Liver (tissue), 9 donors: ENCODE results near the gene IRAK1BP1. TPM values are rescaled to one million over a fixed set of nuclear protein-coding genes. Genes with fewer than 3 reads are reported as not detected.
"Not testable (repeated sequence)": the region's sequence is repeated elsewhere in the genome, so short reads cannot be mapped to it uniquely, and the experiment has no call there.

Experiments
- DNase-seq: peaks from one replicate; pipeline ENCODE4 v3.0.0-alpha.2; 2017; ENCODE audit warnings: low spot score
- H3K27ac ChIP-seq, 2 donors: one replicate each; pipeline ENCODE4 v1.7.0; 2013; ENCODE audit warnings: inconsistent platforms in 2 of 2, low read length in 2 of 2, control low read depth in 1 of 2, low read depth in 1 of 2, mild to moderate bottlenecking in 1 of 2
- H3K27me3 ChIP-seq, 4 donors: one replicate each; pipeline versions ENCODE4 v1.6.1 to v1.7.0; 2013; ENCODE audit warnings: low read length in 3 of 4, inconsistent platforms in 1 of 4, mild to moderate bottlenecking in 1 of 4, moderate library complexity in 1 of 4; ENCODE audit not compliant: control insufficient read depth in 4 of 4, insufficient read depth in 4 of 4
- H3K36me3 ChIP-seq, 4 donors: one replicate each; pipeline versions ENCODE4 v1.6.1 to v1.7.0; 2013; ENCODE audit warnings: low read length in 3 of 4, mild to moderate bottlenecking in 3 of 4, low read depth in 1 of 4, moderate library complexity in 1 of 4; ENCODE audit not compliant: control insufficient read depth in 4 of 4, insufficient read depth in 3 of 4
- H3K4me1 ChIP-seq, 4 donors: one replicate each; pipeline versions ENCODE4 v1.6.1 to v1.7.0; 2013; ENCODE audit warnings: low read length in 3 of 4, mild to moderate bottlenecking in 3 of 4, moderate library complexity in 1 of 4; ENCODE audit not compliant: control insufficient read depth in 4 of 4, insufficient read depth in 4 of 4
- H3K4me3 ChIP-seq, 3 donors: one replicate each; pipeline versions ENCODE4 v1.6.1 to v1.7.0; 2013; ENCODE audit warnings: low read length in 3 of 3, control low read depth in 1 of 3, low read depth in 1 of 3, mild to moderate bottlenecking in 1 of 3
- H3K9ac ChIP-seq, 2 donors: one replicate each; pipeline ENCODE4 v1.7.0; 2013; ENCODE audit warnings: low read length in 2 of 2, mild to moderate bottlenecking in 2 of 2, moderate library complexity in 2 of 2, control low read depth in 1 of 2, low read depth in 1 of 2
- H3K9me3 ChIP-seq, 4 donors: one replicate each; pipeline versions ENCODE4 v1.6.1 to v1.7.0; 2013; ENCODE audit warnings: low read length in 3 of 4; ENCODE audit not compliant: control insufficient read depth in 4 of 4
- ATF3 ChIP-seq: IDR thresholded peaks from 2 replicates; pipeline ENCODE4 v1.6.1; 2016; ENCODE audit warnings: antibody characterized with exemption
- CTCF ChIP-seq: fragments of 150-350 bp; IDR thresholded peaks from 2 replicates; pipeline ENCODE4 v1.5.1; 2017; ENCODE audit warnings: improper control_type of control experiment, low read depth, low read length; ENCODE audit not compliant: missing input control
- EGR1 ChIP-seq, 2 donors: IDR thresholded peaks; 2 replicates each; pipeline ENCODE4 v1.6.1; 2016 to 2018; ENCODE audit warnings: antibody characterized with exemption in 2 of 2, low read depth in 2 of 2
- FOXA1 ChIP-seq: IDR thresholded peaks from 2 replicates; pipeline ENCODE4 v1.6.1; 2016; ENCODE audit warnings: antibody characterized with exemption
- FOXA2 ChIP-seq: IDR thresholded peaks from 2 replicates; pipeline ENCODE4 v1.6.1; 2016; ENCODE audit warnings: antibody characterized with exemption
- GABPA ChIP-seq, 2 donors: IDR thresholded peaks in 1 of 2; conservative IDR thresholded peaks in 1 of 2; 2 replicates each; pipeline ENCODE4 v1.6.1; 2016; ENCODE audit warnings: antibody characterized with exemption in 2 of 2, mild to moderate bottlenecking in 1 of 2, moderate library complexity in 1 of 2
- HNF4A ChIP-seq, 2 donors: conservative IDR thresholded peaks; 2 replicates each; pipeline ENCODE4 v1.6.1; 2016; ENCODE audit warnings: antibody characterized with exemption in 2 of 2, mild to moderate bottlenecking in 2 of 2
- HNF4G ChIP-seq: IDR thresholded peaks from 2 replicates; pipeline ENCODE4 v1.6.1; 2016; ENCODE audit warnings: antibody characterized with exemption
- JUND ChIP-seq, 2 donors: IDR thresholded peaks; 2 replicates each; pipeline ENCODE4 v1.6.1; 2016; ENCODE audit warnings: antibody characterized with exemption in 2 of 2
- MAX ChIP-seq: IDR thresholded peaks from 2 replicates; pipeline ENCODE4 v1.6.1; 2016; ENCODE audit warnings: antibody characterized with exemption
- NR2F2 ChIP-seq: IDR thresholded peaks from 2 replicates; pipeline ENCODE4 v1.6.1; 2016; ENCODE audit warnings: antibody characterized with exemption
- RAD21 ChIP-seq, 2 donors: IDR thresholded peaks; 2 replicates each; pipeline ENCODE4 v1.6.1; 2016; ENCODE audit warnings: antibody characterized with exemption in 2 of 2, mild to moderate bottlenecking in 2 of 2
- RXRA ChIP-seq, 2 donors: IDR thresholded peaks; 2 replicates each; pipeline ENCODE4 v1.6.1; 2017 to 2018; ENCODE audit warnings: antibody characterized with exemption in 2 of 2, mild to moderate bottlenecking in 1 of 2
- SP1 ChIP-seq: IDR thresholded peaks from 2 replicates; pipeline ENCODE4 v1.6.1; 2018; ENCODE audit warnings: antibody characterized with exemption, mild to moderate bottlenecking
- TAF1 ChIP-seq: conservative IDR thresholded peaks from 2 replicates; pipeline ENCODE4 v1.6.1; 2016; ENCODE audit warnings: antibody characterized with exemption, mild to moderate bottlenecking
- YY1 ChIP-seq: IDR thresholded peaks from 2 replicates; pipeline ENCODE4 v1.6.1; 2016; ENCODE audit warnings: antibody characterized with exemption, mild to moderate bottlenecking
- WGBS: extraction: QIAGEN DNeasy Blood & Tissue Kit; methylation state at CpG from one replicate; pipeline ENCODE4 v1.1.7; 2013; 5-methylcytosine and 5-hydroxymethylcytosine counted together
- polyA plus RNA-seq, 2 donors: library from polyadenylated mRNA; stranded (reverse) in 1 of 2; unstranded in 1 of 2; fragments of 200-250 nt in 1 of 2; fragments of >200 nt in 1 of 2; fragmentation: Nextera tagmentation in 1 of 2; extraction: Ambion mirVana in 1 of 2; gene quantifications; one replicate each; pipeline versions ENCODE4 v1.2.1 to v1.2.3, GENCODE V29; 2013 to 2015
- total RNA-seq, 2 donors: library from RNA; depleted of rRNA; stranded (reverse); fragments of >200 nt; gene quantifications; one replicate each; pipeline ENCODE4 v1.2.3, GENCODE V29; 2014
- TF ChIP-seq, protein P1 (sequence below): IDR thresholded peaks from 2 replicates; pipeline ENCODE4 v1.6.1; 2016; ENCODE audit warnings: antibody characterized with exemption, mild to moderate bottlenecking
- TF ChIP-seq, protein P2 (sequence below): IDR thresholded peaks from 2 replicates; pipeline ENCODE4 v1.6.1; 2016; ENCODE audit warnings: antibody characterized with exemption
- donor health status: healthy.
- donor health status: healthy.
- donor health status: healthy.
- donor health status: healthy.
- donor health status: healthy.

The IRAK1BP1 gene
- total and polyA plus RNA-seq, 4 donors = 0.46 to 2.2 (median 0.77) TPM

DNA sequence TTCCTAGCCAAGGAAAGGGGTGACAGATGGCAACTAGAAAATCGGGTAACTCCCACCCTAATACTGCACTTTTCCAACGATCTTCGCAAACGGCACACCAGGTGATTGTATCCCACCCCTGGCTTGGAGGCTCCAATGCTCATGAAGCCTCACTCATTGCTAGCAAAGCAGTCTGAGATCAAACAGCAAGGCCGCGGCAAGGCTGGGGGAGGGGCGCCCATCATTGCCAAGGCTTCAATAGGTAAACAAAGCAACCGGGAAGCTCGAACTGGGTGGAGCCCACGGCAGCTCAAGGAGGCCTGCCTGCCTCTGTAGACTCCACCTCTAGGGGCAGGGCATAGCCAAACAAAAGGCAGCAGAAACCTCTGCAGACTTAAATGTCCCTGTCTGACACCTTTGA lies 53.8 kb downstream of the IRAK1BP1 start:
- H3K4me1 ChIP-seq, H3K27ac ChIP-seq, H3K4me3 ChIP-seq, H3K9ac ChIP-seq, H3K36me3 ChIP-seq, H3K27me3 ChIP-seq, DNase-seq, H3K9me3 ChIP-seq: not testable (repeated sequence)
- 92% methylated on average over 10 of the region's 10 CpGs for WGBS

GRCh38 chr6:78925317-78925716 lies 58.0 kb downstream of the IRAK1BP1 start:
- Histone ChIP-seq H3K27ac (no peak overlapping the region), H3K4me3 (no peak overlapping the region), H3K4me1 (no peaks in the 10 kb centered on the region), H3K9ac (no peak overlapping the region), H3K27me3 (no peaks in the 10 kb centered on the region), H3K36me3 (no peaks in the 10 kb centered on the region), H3K9me3 (no peaks in the 10 kb centered on the region)
- DNase-seq = no peak
- TF ChIP-seq GABPA (IDR thresholded peaks at IDR 0.05 in 1 of 2, conservative IDR thresholded peaks at IDR 0.05 in 1 of 2) (no peak), FOXA2 (no peak), RAD21 (IDR thresholded peaks at IDR 0.05) (no peak), MAX (no peak), SP1 (no peak), TAF1 (no peak), JUND (IDR thresholded peaks at IDR 0.05) (no peak), HNF4A (conservative IDR thresholded peaks at IDR 0.05) (no peak), ATF3 (no peak), CTCF (no peak), EGR1 (IDR thresholded peaks at IDR 0.05; ENCODE audit: low read depth in 2 of 2) (no peak), HNF4G (no peak), NR2F2 (no peak), FOXA1 (no peak), YY1 (no peak), RXRA (IDR thresholded peaks at IDR 0.05) (no peak)
- TF ChIP-seq, protein P1, sequence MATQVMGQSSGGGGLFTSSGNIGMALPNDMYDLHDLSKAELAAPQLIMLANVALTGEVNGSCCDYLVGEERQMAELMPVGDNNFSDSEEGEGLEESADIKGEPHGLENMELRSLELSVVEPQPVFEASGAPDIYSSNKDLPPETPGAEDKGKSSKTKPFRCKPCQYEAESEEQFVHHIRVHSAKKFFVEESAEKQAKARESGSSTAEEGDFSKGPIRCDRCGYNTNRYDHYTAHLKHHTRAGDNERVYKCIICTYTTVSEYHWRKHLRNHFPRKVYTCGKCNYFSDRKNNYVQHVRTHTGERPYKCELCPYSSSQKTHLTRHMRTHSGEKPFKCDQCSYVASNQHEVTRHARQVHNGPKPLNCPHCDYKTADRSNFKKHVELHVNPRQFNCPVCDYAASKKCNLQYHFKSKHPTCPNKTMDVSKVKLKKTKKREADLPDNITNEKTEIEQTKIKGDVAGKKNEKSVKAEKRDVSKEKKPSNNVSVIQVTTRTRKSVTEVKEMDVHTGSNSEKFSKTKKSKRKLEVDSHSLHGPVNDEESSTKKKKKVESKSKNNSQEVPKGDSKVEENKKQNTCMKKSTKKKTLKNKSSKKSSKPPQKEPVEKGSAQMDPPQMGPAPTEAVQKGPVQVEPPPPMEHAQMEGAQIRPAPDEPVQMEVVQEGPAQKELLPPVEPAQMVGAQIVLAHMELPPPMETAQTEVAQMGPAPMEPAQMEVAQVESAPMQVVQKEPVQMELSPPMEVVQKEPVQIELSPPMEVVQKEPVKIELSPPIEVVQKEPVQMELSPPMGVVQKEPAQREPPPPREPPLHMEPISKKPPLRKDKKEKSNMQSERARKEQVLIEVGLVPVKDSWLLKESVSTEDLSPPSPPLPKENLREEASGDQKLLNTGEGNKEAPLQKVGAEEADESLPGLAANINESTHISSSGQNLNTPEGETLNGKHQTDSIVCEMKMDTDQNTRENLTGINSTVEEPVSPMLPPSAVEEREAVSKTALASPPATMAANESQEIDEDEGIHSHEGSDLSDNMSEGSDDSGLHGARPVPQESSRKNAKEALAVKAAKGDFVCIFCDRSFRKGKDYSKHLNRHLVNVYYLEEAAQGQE = no peak
- TF ChIP-seq, protein P2, sequence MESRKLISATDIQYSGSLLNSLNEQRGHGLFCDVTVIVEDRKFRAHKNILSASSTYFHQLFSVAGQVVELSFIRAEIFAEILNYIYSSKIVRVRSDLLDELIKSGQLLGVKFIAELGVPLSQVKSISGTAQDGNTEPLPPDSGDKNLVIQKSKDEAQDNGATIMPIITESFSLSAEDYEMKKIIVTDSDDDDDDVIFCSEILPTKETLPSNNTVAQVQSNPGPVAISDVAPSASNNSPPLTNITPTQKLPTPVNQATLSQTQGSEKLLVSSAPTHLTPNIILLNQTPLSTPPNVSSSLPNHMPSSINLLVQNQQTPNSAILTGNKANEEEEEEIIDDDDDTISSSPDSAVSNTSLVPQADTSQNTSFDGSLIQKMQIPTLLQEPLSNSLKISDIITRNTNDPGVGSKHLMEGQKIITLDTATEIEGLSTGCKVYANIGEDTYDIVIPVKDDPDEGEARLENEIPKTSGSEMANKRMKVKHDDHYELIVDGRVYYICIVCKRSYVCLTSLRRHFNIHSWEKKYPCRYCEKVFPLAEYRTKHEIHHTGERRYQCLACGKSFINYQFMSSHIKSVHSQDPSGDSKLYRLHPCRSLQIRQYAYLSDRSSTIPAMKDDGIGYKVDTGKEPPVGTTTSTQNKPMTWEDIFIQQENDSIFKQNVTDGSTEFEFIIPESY = no peak
- 84% methylated on average over 3 of the region's 3 CpGs for WGBS
